ENCODE results near the gene FAM161A. TPM values are rescaled to one million over a fixed set of nuclear protein-coding genes. Genes with fewer than 3 reads are reported as not detected.
"Not testable (repeated sequence)": the region's sequence is repeated elsewhere in the genome, so short reads cannot be mapped to it uniquely, and the experiment has no call there.

FAM161A gene
- 1.4 TPM for polyA plus RNA-seq

- Mint-ChIP-seq H3K27ac (peak within 1 kb of the TSS; percentile 86 to 95 (median 88)), H3K9me3 (no peaks in the 10 kb centered on the region), H3K4me1 (peaks cover 6 to 12% (median 7%) of the 10 kb centered on the region in 3 donors), H3K36me3 (no peaks in the 10 kb centered on the region), H3K4me3 (peak within 1 kb of the TSS; percentile 92 to 98 (median 96)), H3K27me3 (no peaks in the 10 kb centered on the region)
These were observed at the start of gene FAM161A for GRCh38 chr2:61853847-61854563. TSS of gene FAM161A (minus strand) at chr2:61854060. CDS start at chr2:61854041, 19 bp downstream.

- no peaks in the 10 kb centered on the region for H3K9me3 Mint-ChIP-seq
- peak overlapping the region in 1 of 4 donors; percentile 65 for H3K4me3 Mint-ChIP-seq
- H3K4me1 Mint-ChIP-seq = peaks cover 0 to 6% (median 0%) of the 10 kb centered on the region in 3 donors
- H3K36me3 Mint-ChIP-seq = no peaks in the 10 kb centered on the region
- peak overlapping the region in 1 of 3 donors; percentile 35 for H3K27ac Mint-ChIP-seq
- no peaks in the 10 kb centered on the region for H3K27me3 Mint-ChIP-seq
These were observed 46.4 kb upstream of the FAM161A start for GRCh38 chr2:61900281-61900680.

GRCh38 chr2:61898810-61899209 lies 45.0 kb upstream of the FAM161A start:
- Mint-ChIP-seq H3K9me3 (no peaks in the 10 kb centered on the region), H3K27ac (no peak overlapping the region), H3K4me1 (no peaks in the 10 kb centered on the region), H3K4me3 (peak overlapping the region in 1 of 4 donors; percentile 18), H3K36me3 (no peaks in the 10 kb centered on the region), H3K27me3 (no peaks in the 10 kb centered on the region)

GRCh38 chr2:61888267-61889055 lies 34.6 kb upstream of the FAM161A start, which contains the start of gene CCT4:
TSS of gene CCT4 (minus strand) at chr2:61888656. CDS start at chr2:61888507, 149 bp downstream.
- peak within 1 kb of the TSS; percentile 98 to 100 (median 99) for H3K27ac Mint-ChIP-seq
- no peaks in the 10 kb centered on the region for H3K36me3 Mint-ChIP-seq
- no peaks in the 10 kb centered on the region for H3K27me3 Mint-ChIP-seq
- H3K4me3 Mint-ChIP-seq = peak within 1 kb of the TSS; percentile 94 to 100 (median 98)
- H3K4me1 Mint-ChIP-seq = peaks cover 15 to 26% (median 23%) of the 10 kb centered on the region in 3 donors
- H3K9me3 Mint-ChIP-seq = no peaks in the 10 kb centered on the region

DNA sequence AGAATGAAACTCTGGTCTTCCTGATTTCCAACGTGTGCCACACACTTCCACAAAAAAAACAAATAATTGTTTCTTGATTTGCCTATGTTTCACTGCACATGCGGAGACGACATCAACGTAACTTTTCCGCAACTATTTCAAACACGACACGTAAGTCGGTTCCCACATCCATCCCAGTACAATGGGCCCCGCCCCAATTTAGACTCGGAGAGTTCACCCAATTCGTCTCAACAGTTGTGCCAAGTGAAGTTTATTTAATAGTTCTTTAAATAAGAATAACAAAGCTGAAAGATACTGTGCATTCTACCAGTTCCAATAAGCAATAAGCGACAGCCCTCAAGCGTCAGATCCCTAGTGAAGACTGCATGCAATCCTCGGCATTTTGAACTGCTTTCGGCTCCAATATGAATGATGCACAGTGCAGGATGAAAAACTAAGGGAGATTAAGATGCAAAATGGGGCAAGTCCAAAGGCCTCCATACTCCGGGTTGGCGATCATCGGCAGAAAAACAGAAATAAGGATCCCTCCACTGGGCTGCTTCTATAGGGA lies 33.9 kb upstream of the FAM161A start:
- Mint-ChIP-seq H3K4me3 (peak overlapping the region; percentile 94 to 100 (median 98)), H3K27me3 (no peaks in the 10 kb centered on the region), H3K27ac (peak overlapping the region; percentile 98 to 100 (median 99)), H3K36me3 (no peaks in the 10 kb centered on the region), H3K9me3 (no peaks in the 10 kb centered on the region), H3K4me1 (peaks cover 15 to 26% (median 23%) of the 10 kb centered on the region in 3 donors)

GRCh38 chr2:61885896-61886603 lies 32.2 kb upstream of the FAM161A start:
- peak overlapping the region in 1 of 3 donors; percentile 99 for H3K27ac Mint-ChIP-seq
- H3K9me3 Mint-ChIP-seq = no peaks in the 10 kb centered on the region
- no peaks in the 10 kb centered on the region for H3K36me3 Mint-ChIP-seq
- H3K4me1 Mint-ChIP-seq = peaks cover 13 to 26% (median 23%) of the 10 kb centered on the region in 3 donors
- peak overlapping the region in 3 of 4 donors; percentile 13 to 97 (median 94) for H3K4me3 Mint-ChIP-seq
- H3K27me3 Mint-ChIP-seq = no peaks in the 10 kb centered on the region

GRCh38 chr2:61882850-61883249 lies 29.0 kb upstream of the FAM161A start:
- H3K36me3 Mint-ChIP-seq = no peaks in the 10 kb centered on the region

GRCh38 chr2:61879351-61879750 lies 25.5 kb upstream of the FAM161A start:
- H3K4me3 Mint-ChIP-seq, H3K9me3 Mint-ChIP-seq, H3K27ac Mint-ChIP-seq, H3K36me3 Mint-ChIP-seq, H3K27me3 Mint-ChIP-seq, H3K4me1 Mint-ChIP-seq: not testable (repeated sequence)

More at GRCh38 chr2:61882850-61883249, 29.0 kb upstream of the FAM161A start:
- H3K4me3 Mint-ChIP-seq = no peak overlapping the region
- H3K9me3 Mint-ChIP-seq = no peaks in the 10 kb centered on the region
- no peak overlapping the region for H3K27ac Mint-ChIP-seq
- no peaks in the 10 kb centered on the region for H3K27me3 Mint-ChIP-seq
- peaks cover 10 to 18% (median 10%) of the 10 kb centered on the region in 3 donors for H3K4me1 Mint-ChIP-seq

DNA sequence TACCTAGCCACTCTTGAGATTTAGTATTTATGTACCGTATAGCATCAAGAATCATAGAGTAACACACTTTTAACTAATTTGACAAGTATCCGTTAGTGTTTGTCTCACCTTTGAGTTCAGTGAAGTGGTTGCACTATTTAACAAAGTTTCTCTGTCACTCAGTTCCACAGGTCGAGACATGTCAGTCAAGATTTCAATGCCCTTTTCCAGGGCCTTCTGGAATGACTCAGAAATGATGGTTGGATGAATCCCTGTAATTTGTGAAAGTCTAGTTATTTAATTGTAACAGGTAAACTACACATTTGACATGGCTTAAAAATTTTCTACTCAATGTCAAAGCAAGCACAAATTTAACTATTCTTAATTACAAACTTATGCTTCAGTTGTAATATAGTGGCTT lies 24.9 kb upstream of the FAM161A start:
- no peaks in the 10 kb centered on the region for H3K36me3 Mint-ChIP-seq

DNA sequence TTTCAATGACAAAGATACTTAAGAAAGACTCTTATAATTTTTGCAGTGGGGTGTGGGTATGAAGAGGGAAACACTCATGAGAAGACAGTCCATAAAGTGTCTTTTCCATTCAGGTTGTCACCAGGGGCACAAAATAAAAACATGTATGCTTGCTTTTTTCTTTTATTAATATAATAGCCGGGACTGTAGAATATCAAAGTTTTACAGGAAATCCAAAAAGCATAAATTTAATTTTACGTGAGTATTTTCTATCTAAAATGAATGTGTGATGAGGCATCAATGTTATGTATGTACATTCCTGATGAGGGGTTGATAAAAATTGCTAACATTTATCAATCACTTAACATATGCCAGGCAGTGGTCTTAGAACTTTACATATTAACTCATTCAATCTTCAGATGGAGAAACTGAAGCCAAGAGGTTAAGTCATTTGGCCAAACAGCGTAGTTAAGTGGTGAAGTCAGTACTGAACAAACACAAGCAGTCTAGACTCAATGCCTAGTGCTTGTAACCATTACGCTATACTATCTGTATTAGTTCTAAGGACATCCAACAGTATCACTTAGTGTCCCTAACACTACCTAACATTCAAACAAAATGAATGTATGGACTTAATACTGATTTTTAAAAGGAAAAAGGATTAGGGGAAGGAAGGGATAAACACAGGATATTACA lies 23.8 kb upstream of the FAM161A start:
- Mint-ChIP-seq H3K27ac (no peak overlapping the region), H3K4me1 (no peaks in the 10 kb centered on the region), H3K27me3 (no peaks in the 10 kb centered on the region), H3K4me3 (no peak overlapping the region), H3K9me3 (no peaks in the 10 kb centered on the region), H3K36me3 (peaks cover 4% of the 10 kb centered on the region)

More for the DNA sequence above, 24.9 kb upstream of the FAM161A start:
- no peak overlapping the region for H3K27ac Mint-ChIP-seq
- no peaks in the 10 kb centered on the region for H3K4me1 Mint-ChIP-seq
- H3K9me3 Mint-ChIP-seq = no peaks in the 10 kb centered on the region
- no peak overlapping the region for H3K4me3 Mint-ChIP-seq
- H3K27me3 Mint-ChIP-seq = no peaks in the 10 kb centered on the region

DNA sequence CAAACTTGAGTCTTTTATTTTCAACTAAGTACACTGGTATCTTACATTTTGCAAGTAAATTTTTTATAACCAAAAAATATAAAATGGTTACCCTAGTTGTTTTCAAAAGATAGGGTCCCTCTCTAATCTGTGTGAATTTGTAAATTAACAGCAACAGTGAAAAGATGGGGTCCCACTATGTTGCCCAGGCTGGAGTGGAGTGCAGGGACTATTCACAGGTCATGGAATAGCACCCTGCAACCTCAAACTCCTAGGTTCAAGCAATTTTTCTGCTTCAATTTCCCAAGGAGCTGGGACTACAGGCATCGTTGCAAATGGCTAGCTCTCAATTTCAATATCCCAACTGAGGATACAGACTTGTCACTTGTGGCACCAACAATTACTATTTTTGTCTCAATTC lies 22.5 kb upstream of the FAM161A start:
- Mint-ChIP-seq H3K27me3 (no peaks in the 10 kb centered on the region), H3K36me3 (peaks cover 7% of the 10 kb centered on the region), H3K9me3 (no peaks in the 10 kb centered on the region), H3K4me3 (no peak overlapping the region), H3K4me1 (no peaks in the 10 kb centered on the region), H3K27ac (no peak overlapping the region)

DNA sequence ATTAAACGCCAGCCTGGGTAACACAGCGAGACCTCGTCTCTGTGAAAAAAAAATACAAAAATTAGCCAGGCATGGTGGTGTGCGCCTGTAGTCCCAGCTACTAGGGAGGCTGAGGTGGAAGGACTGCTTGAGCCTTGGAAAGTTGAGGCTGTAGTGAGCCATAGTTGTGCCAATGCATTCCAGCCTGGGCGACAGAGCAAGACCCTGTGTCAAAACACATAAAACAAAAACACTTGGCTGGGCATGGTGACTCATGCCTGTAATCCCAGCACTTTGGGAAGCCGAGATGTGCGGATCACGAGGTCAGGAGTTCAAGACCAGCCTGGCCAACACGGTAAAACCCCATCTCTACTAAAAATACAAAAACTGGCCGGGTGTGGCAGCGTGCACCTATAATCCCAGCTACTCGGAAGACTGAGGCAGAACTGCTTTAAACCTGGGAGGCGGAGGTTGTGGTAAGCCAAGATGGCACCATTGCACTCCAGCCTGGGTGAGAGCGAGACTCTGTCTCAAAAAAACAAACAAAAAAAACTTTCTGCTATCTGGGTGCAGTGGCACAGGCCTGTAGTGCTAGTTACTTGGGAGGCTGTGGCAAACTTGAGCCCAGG lies 12.7 kb upstream of the FAM161A start:
- H3K4me1 Mint-ChIP-seq, H3K4me3 Mint-ChIP-seq, H3K27me3 Mint-ChIP-seq, H3K9me3 Mint-ChIP-seq: not testable (repeated sequence)
- peak overlapping the region; percentile 23 to 32 (median 31) for H3K27ac Mint-ChIP-seq
- H3K36me3 Mint-ChIP-seq = peaks cover 15% of the 10 kb centered on the region

GRCh38 chr2:61862085-61862484 lies 8.2 kb upstream of the FAM161A start:
- Mint-ChIP-seq H3K9me3 (peaks cover 0 to 9% (median 4%) of the 10 kb centered on the region in 3 donors), H3K27me3 (no peaks in the 10 kb centered on the region), H3K27ac (no peak overlapping the region), H3K4me1 (peaks cover 0 to 2% (median 2%) of the 10 kb centered on the region in 3 donors), H3K36me3 (peaks cover 14% of the 10 kb centered on the region), H3K4me3 (no peak overlapping the region)

DNA sequence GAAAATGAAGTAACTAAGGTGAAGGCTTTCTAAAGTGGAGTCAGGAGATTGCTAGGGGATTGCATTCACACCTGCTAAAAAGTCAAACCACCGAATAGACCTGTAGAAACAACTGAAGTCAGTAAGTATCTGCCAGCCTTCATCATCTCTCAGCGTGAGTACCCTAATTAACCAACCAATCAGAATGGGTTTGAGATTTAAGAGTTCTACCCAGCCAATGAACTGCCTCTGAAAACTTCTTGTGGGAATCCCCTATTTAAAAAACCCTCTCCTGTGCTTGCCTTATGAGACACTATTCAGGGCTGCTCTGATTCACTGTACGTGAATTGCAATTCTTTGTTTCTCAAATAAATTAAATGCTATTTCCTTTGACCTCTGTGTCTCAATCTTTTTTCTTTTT lies 3.4 kb upstream of the FAM161A start:
- Mint-ChIP-seq H3K27me3 (no peaks in the 10 kb centered on the region), H3K4me3 (peak overlapping the region in 1 of 4 donors; percentile 66), H3K9me3 (peaks cover 0 to 4% (median 2%) of the 10 kb centered on the region in 3 donors), H3K36me3 (peaks cover 3% of the 10 kb centered on the region), H3K27ac (no peak overlapping the region), H3K4me1 (peaks cover 6 to 12% (median 7%) of the 10 kb centered on the region in 3 donors)

Data from IgD-negative memory B cell (primary cell).